ENCODE results near the gene RNF43. TPM values are rescaled to one million over a fixed set of nuclear protein-coding genes. Genes with fewer than 3 reads are reported as not detected.

RNF43 gene
- total and polyA plus RNA-seq, 2 donors (not counting 1 experiment from before 2014, with no cell fraction given), result 2.5 to 2.6 TPM

- no peaks in the 10 kb centered on the region for H3K79me2 ChIP-seq (ENCODE audit: control insufficient read depth, insufficient read depth, low read length)
- H3K27ac Mint-ChIP-seq, result no peak overlapping the region
- no peaks in the 10 kb centered on the region for H3K9me3 ChIP-seq (ENCODE audit: control extremely low read depth in 1 of 3, control insufficient read depth in 2 of 3, insufficient read depth in 1 of 3, low read length in 2 of 3)
- intact Hi-C loops (cut with micrococcal nuclease), result no loop called here
- H3K4me2 ChIP-seq (replicated peaks; ENCODE audit: low read depth, low read length, poor library complexity, severe bottlenecking), result no peak overlapping the region
- no peak for DNase-seq
- no peak overlapping the region for H2AFZ ChIP-seq (ENCODE audit: insufficient read depth, low read depth, low read length, poor library complexity, severe bottlenecking)
- no peaks in the 10 kb centered on the region for H3K27me3 ChIP-seq (replicated peaks in 1 of 4; ENCODE audit: control extremely low read depth in 1 of 4, control insufficient read depth in 3 of 4, insufficient read depth in 4 of 4, low read length in 3 of 4)
- H3K27ac ChIP-seq (ENCODE audit: low read length in 2 of 2), result no peak overlapping the region
- POLR2A ChIA-PET, result no interaction called here
- no peaks in the 10 kb centered on the region for H3K9me3 Mint-ChIP-seq (ENCODE audit: insufficient read depth)
- no peaks in the 10 kb centered on the region for H4K20me1 ChIP-seq (ENCODE audit: control insufficient read depth, insufficient read depth, low read length, poor library complexity, severe bottlenecking)
- H3K4me1 Mint-ChIP-seq, result no peaks in the 10 kb centered on the region
- no peak overlapping the region for H3K4me3 Mint-ChIP-seq
- no peaks in the 10 kb centered on the region for H3K36me3 ChIP-seq (replicated peaks in 1 of 2; ENCODE audit: control extremely low read depth in 1 of 2, control insufficient read depth in 1 of 2, extremely low read depth in 1 of 2, insufficient read depth in 2 of 2, low read length in 1 of 2)
- CTCF ChIA-PET, result interaction anchor here (1.5 kb wide), 1 partner anchor 74 kb away, joined by 3 read pairs; no protein-coding TSS in a partner anchor
- no peak overlapping the region for H3K9ac ChIP-seq (ENCODE audit: low read length)
- H3K4me3 ChIP-seq (ENCODE audit: control extremely low read depth in 1 of 5, extremely low read depth in 1 of 5, insufficient read depth in 1 of 5, low read depth in 2 of 5, low read length in 4 of 5), result no peak overlapping the region
- H3K27me3 Mint-ChIP-seq, result no peaks in the 10 kb centered on the region
- ATAC-seq (ENCODE audit: low read depth), result no peak
- no peak for TF ChIP-seq EZH2 (IDR thresholded peaks at IDR 0.05; ENCODE audit: borderline replicate concordance, insufficient read depth, low read depth, low read length, poor library complexity, severe bottlenecking)
- no peak for TF ChIP-seq CTCF (IDR thresholded peaks at IDR 0.05)
- no peaks in the 10 kb centered on the region for H3K4me1 ChIP-seq (ENCODE audit: control insufficient read depth in 2 of 2, insufficient read depth in 2 of 2, low read length in 2 of 2)
- no CpG with 5 or more reads among the region's 1 CpG for whole genome bisulfite sequencing (ENCODE audit: insufficient coverage)
These were observed 5.9 kb downstream of the RNF43 start for GRCh38 chr17:58411408-58411894.

DNA sequence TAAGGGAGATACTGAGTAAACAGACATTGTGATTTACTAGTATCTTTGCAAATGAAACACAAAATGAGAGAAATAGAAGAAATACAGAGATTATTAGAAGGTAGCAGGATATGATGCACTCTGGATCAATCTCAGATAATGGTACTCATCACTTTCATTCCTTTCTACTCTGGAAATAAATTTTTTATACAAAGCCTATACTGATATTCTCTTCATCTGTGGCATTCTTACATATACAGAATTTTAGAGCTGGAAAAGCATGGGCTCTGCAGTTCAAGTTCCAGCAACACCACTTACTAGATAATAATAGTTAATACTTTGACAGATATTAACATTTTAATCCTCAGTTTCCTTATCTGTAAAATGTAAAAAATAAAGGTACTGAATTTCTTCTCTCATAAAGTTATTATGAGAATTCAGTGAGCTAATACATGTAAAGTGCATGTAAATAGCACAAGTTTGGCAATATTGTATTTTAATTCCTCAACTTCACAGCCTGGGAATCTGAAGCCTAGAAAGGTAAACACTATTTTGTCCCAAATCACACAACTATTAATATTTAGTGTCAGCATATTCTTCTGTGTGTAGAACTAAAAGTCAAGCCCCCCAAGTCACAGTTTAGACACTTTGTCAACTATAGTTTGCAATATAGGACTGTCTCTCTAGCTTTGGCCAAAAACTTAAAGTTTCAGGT, 6.5 kb downstream of the RNF43 start:
- H3K79me2 ChIP-seq (ENCODE audit: control insufficient read depth, insufficient read depth, low read length), result no peaks in the 10 kb centered on the region
- ATAC-seq (ENCODE audit: low read depth), result no peak
- POLR2A ChIA-PET, result no interaction called here

More for the DNA sequence above, 6.5 kb downstream of the RNF43 start:
- Histone ChIP-seq H4K20me1 (ENCODE audit: control insufficient read depth, insufficient read depth, low read length, poor library complexity, severe bottlenecking) (no peaks in the 10 kb centered on the region), H3K4me3 (ENCODE audit: control extremely low read depth in 1 of 5, extremely low read depth in 1 of 5, insufficient read depth in 1 of 5, low read depth in 2 of 5, low read length in 4 of 5) (no peak overlapping the region), H3K4me2 (replicated peaks; ENCODE audit: low read depth, low read length, poor library complexity, severe bottlenecking) (no peak overlapping the region), H2AFZ (ENCODE audit: insufficient read depth, low read depth, low read length, poor library complexity, severe bottlenecking) (no peak overlapping the region), H3K9ac (ENCODE audit: low read length) (no peak overlapping the region), H3K36me3 (replicated peaks in 1 of 2; ENCODE audit: control extremely low read depth in 1 of 2, control insufficient read depth in 1 of 2, extremely low read depth in 1 of 2, insufficient read depth in 2 of 2, low read length in 1 of 2) (no peaks in the 10 kb centered on the region), H3K27ac (ENCODE audit: low read length in 2 of 2) (no peak overlapping the region), H3K9me3 (ENCODE audit: control extremely low read depth in 1 of 3, control insufficient read depth in 2 of 3, insufficient read depth in 1 of 3, low read length in 2 of 3) (no peaks in the 10 kb centered on the region), H3K4me1 (ENCODE audit: control insufficient read depth in 2 of 2, insufficient read depth in 2 of 2, low read length in 2 of 2) (no peaks in the 10 kb centered on the region), H3K27me3 (replicated peaks in 1 of 4; ENCODE audit: control extremely low read depth in 1 of 4, control insufficient read depth in 3 of 4, insufficient read depth in 4 of 4, low read length in 3 of 4) (no peaks in the 10 kb centered on the region)
- Mint-ChIP-seq H3K27ac (no peak overlapping the region), H3K4me1 (no peaks in the 10 kb centered on the region), H3K27me3 (no peaks in the 10 kb centered on the region), H3K9me3 (ENCODE audit: insufficient read depth) (no peaks in the 10 kb centered on the region), H3K4me3 (no peak overlapping the region)
- CTCF ChIA-PET, result interaction anchor here (1.5 kb wide), 1 partner anchor 74 kb away, joined by 3 read pairs; no protein-coding TSS in a partner anchor
- intact Hi-C loops (cut with micrococcal nuclease), result no loop called here
- TF ChIP-seq EZH2 (IDR thresholded peaks at IDR 0.05; ENCODE audit: borderline replicate concordance, insufficient read depth, low read depth, low read length, poor library complexity, severe bottlenecking) (no peak), CTCF (IDR thresholded peaks at IDR 0.05) (no peak)
- DNase-seq, result no peak

Data from B cell (primary cell).